ENCODE results near the gene PLXNA4. TPM values are rescaled to one million over a fixed set of nuclear protein-coding genes. Genes with fewer than 3 reads are reported as not detected.

Gene PLXNA4
- total RNA-seq, 1 donor from 2014 or later: 16.2 TPM

DNA sequence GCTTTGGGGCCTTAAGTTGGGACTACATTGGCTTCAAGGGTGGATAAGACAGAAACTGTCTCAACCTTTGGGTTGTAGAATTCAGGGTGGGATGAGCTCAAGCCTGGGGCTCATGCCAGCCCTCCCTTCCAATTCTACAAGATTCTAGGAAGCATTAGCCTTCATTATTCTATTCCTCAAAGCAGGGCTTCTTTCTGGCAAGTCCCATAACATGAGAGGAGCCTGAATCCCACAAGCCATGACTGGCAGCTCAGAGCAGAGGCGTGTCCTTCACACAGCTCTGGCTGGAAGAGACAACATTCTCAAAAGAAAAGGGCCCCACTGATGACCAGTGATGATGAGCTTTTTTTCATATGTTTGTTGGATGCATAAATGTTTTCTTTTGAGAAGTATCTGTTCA, 187.6 kb downstream of the PLXNA4 start:
- no peak overlapping the region for H3K4me3 Mint-ChIP-seq (ENCODE audit: unreplicated experiment)
- no peak overlapping the region for H3K27ac Mint-ChIP-seq (ENCODE audit: unreplicated experiment)
- TF ChIP-seq, protein P1, sequence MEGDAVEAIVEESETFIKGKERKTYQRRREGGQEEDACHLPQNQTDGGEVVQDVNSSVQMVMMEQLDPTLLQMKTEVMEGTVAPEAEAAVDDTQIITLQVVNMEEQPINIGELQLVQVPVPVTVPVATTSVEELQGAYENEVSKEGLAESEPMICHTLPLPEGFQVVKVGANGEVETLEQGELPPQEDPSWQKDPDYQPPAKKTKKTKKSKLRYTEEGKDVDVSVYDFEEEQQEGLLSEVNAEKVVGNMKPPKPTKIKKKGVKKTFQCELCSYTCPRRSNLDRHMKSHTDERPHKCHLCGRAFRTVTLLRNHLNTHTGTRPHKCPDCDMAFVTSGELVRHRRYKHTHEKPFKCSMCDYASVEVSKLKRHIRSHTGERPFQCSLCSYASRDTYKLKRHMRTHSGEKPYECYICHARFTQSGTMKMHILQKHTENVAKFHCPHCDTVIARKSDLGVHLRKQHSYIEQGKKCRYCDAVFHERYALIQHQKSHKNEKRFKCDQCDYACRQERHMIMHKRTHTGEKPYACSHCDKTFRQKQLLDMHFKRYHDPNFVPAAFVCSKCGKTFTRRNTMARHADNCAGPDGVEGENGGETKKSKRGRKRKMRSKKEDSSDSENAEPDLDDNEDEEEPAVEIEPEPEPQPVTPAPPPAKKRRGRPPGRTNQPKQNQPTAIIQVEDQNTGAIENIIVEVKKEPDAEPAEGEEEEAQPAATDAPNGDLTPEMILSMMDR (IDR thresholded peaks at IDR 0.05; ENCODE audit: partially characterized antibody, unreplicated experiment): no peak
- DNase-seq: no peak
- peaks cover 43% of the 10 kb centered on the region for H3K4me1 Mint-ChIP-seq (ENCODE audit: low read depth, unreplicated experiment)
- H3K9me3 Mint-ChIP-seq (ENCODE audit: unreplicated experiment): peaks cover 9% of the 10 kb centered on the region
- H3K36me3 Mint-ChIP-seq (ENCODE audit: unreplicated experiment): no peaks in the 10 kb centered on the region
- peaks cover 8% of the 10 kb centered on the region for H3K27me3 Mint-ChIP-seq (ENCODE audit: unreplicated experiment)

DNA sequence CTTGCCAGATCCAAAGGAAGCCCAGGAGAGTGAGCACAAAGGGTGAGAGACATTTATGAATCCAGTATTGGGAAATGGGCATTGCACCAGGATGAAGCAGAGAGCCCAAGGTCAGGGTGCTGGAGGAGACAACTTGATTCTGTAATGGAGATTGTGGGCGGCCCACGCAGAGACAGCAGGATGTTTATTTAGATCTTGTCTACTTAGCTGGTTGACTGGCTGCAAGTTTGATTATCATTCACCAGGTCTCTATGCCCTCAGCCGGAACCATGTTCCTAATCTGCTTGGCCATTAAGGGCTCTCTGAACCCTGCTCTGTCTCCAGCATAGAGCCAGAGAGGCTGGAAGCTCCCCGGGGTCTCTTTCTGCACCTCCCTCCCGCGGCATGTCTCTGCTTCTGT, 188.7 kb downstream of the PLXNA4 start:
- no peak for DNase-seq
- peak overlapping the region; percentile 41 for H3K27ac Mint-ChIP-seq (ENCODE audit: unreplicated experiment)
- H3K27me3 Mint-ChIP-seq (ENCODE audit: unreplicated experiment): peaks cover 8% of the 10 kb centered on the region
- H3K4me3 Mint-ChIP-seq (ENCODE audit: unreplicated experiment): no peak overlapping the region
- no peaks in the 10 kb centered on the region for H3K36me3 Mint-ChIP-seq (ENCODE audit: unreplicated experiment)
- H3K9me3 Mint-ChIP-seq (ENCODE audit: unreplicated experiment): peaks cover 7% of the 10 kb centered on the region
- H3K4me1 Mint-ChIP-seq (ENCODE audit: low read depth, unreplicated experiment): peaks cover 46% of the 10 kb centered on the region
- TF ChIP-seq, protein P1 (IDR thresholded peaks at IDR 0.05; ENCODE audit: partially characterized antibody, unreplicated experiment): no peak

- TF ChIP-seq, protein P1 (IDR thresholded peaks at IDR 0.05; ENCODE audit: partially characterized antibody, unreplicated experiment): no peak
- Mint-ChIP-seq H3K27ac (ENCODE audit: unreplicated experiment) (peak overlapping the region; percentile 83), H3K27me3 (ENCODE audit: unreplicated experiment) (peaks cover 8% of the 10 kb centered on the region), H3K9me3 (ENCODE audit: unreplicated experiment) (peaks cover 7% of the 10 kb centered on the region), H3K4me3 (ENCODE audit: unreplicated experiment) (peak overlapping the region; percentile 20), H3K4me1 (ENCODE audit: low read depth, unreplicated experiment) (peaks cover 57% of the 10 kb centered on the region), H3K36me3 (ENCODE audit: unreplicated experiment) (no peaks in the 10 kb centered on the region)
- peak; percentile 81 for DNase-seq
Measured at GRCh38 chr7:132386201-132386681, 190.0 kb downstream of the PLXNA4 start.

DNA sequence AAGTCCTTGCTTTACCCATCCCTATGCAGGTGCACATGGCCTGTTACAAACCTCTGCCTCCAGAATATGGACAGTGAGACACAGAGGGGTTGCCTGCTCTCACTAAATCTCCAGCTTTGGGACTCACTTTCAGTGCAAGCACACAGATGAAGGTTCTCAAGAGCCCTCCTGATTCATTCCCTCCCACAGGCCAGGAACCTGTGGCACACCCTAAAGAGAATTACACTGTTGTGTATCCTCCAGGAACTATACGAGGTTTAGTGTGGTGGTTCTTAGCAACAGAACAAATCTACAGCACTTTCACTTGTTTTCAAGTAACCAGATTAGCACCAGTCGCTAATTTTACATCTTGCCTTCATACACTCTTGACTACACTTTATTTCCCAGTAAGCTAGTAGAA, 192.3 kb downstream of the PLXNA4 start:
- H3K27me3 Mint-ChIP-seq (ENCODE audit: unreplicated experiment): peaks cover 4% of the 10 kb centered on the region

More for the DNA sequence above, 192.3 kb downstream of the PLXNA4 start:
- peaks cover 57% of the 10 kb centered on the region for H3K4me1 Mint-ChIP-seq (ENCODE audit: low read depth, unreplicated experiment)
- no peaks in the 10 kb centered on the region for H3K36me3 Mint-ChIP-seq (ENCODE audit: unreplicated experiment)
- H3K9me3 Mint-ChIP-seq (ENCODE audit: unreplicated experiment): peaks cover 7% of the 10 kb centered on the region
- no peak overlapping the region for H3K4me3 Mint-ChIP-seq (ENCODE audit: unreplicated experiment)
- TF ChIP-seq, protein P1 (IDR thresholded peaks at IDR 0.05; ENCODE audit: partially characterized antibody, unreplicated experiment): no peak
- H3K27ac Mint-ChIP-seq (ENCODE audit: unreplicated experiment): no peak overlapping the region
- no peak for DNase-seq
